Suppressor macrophage (primary cell): ENCODE data around the gene ANO2.

ENCODE experiments used
- DNase-seq, 4 experiments: peaks; one replicate each; pipeline ENCODE4 v3.0.0-alpha.2; 2020 to 2022

The ANO2 gene

GRCh38 chr12:5535541-5535940 lies 409.5 kb downstream of the ANO2 start:
- no peak for DNase-seq

- DNase-seq, result no peak
Observed at GRCh38 chr12:5534426-5535199, 410.4 kb downstream of the ANO2 start.

- no peak for DNase-seq
Observed at GRCh38 chr12:5533368-5533767, 411.7 kb downstream of the ANO2 start.

DNA sequence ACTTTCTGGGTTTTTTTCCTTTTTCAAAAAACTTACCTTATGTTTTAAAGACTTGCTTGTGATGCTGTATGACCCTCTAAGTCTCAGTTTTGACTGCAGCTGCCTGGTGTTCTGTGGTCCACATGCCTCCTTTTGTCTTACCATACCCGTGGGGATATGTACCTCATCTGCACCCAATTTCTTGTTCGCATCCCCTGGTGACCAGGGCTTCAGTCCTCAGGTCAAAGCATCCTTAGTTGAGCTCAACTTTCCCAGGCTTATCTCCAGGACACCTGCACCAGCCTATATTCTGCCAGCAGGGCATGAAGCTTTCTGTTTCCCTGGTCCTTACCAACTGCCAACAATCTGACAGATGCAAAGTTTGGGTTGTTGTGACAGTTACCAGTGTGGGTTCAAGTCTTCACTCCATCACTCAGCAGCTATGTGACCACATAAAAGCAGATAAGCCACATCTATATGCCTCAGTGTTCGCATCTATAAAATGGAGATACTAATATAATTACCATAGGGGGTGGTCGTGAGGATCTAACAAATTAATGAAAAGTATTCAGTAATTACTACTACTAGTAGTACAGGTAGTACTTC lies 419.2 kb downstream of the ANO2 start:
- no peak for DNase-seq

DNA sequence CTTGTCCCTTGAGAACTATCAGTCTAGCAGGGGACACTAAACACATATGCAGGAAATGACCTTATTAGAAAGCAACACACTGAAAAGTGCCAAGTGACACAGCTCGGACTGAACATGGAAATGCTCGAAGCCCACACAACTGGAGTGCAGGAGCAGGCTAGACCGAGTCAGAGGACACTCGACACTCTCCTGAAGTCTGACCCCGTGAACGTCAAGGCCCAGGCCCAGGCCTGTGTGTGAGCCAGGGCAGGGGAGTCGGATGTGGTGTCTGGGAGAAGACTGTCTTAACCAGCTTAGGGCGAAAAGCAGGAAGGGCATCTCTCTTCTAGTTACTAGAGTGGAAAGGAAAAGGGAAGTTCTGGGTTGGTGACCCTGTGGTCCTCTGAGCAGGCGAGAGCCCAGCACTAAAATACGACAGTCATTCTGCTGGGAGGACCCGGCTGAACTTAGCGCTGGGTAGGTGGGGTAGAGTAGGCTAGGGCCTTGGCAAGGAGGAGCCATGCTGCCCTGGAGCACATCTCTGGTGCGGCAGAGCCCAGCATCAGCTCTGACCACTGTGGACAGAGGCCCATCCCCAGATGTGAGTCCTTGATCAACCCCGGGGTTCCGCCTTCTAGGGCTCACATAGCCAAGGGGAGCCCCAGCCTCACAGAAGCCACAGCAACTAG lies 420.2 kb downstream of the ANO2 start:
- no peak for DNase-seq

GRCh38 chr12:5524116-5524768 lies 420.8 kb downstream of the ANO2 start:
- DNase-seq, result no peak

GRCh38 chr12:5523396-5524115 lies 421.5 kb downstream of the ANO2 start:
- DNase-seq, result no peak

- DNase-seq, result no peak
Observed at GRCh38 chr12:5522432-5523335, 422.4 kb downstream of the ANO2 start.

GRCh38 chr12:5521456-5522325 lies 423.4 kb downstream of the ANO2 start:
- DNase-seq, result no peak

DNA sequence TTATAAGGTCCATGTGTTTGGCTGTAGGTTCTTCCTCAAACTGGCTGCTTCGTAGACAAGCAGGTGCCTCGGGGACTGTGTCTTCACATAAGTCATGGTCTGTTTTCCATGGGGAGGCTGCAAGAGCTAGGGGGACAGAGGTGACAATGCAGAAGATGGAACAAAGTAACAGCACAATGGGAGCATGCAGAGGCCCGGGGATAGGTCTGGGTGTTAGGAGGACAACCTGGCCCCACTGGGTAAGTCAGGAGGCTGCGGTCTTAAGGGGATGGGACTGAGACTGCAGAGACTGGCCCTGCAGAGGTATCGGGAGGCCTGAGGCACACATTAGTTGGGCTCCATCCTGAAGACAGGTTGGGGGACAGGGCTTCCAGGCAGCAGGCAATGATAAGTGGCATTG lies 424.2 kb downstream of the ANO2 start:
- no peak for DNase-seq

DNA sequence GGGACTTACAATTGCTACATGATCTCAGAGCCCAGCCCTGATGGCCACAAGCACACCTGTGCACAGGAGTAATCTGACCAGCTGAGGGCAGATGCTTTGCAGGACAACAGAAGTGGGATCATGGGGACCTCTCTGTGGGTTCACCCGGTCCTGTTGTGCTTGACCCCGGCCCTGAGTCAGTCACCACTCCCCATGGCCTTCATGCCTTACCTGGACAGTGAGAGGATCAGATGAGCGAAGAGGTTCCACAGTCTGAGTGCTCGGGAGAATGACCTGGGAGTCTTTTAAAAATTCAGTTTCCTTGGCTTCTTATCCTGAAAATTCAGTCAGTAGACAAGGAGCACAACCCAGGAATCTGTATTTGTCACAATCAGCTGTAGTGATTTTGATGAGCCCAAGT lies 425.0 kb downstream of the ANO2 start:
- no peak for DNase-seq

DNA sequence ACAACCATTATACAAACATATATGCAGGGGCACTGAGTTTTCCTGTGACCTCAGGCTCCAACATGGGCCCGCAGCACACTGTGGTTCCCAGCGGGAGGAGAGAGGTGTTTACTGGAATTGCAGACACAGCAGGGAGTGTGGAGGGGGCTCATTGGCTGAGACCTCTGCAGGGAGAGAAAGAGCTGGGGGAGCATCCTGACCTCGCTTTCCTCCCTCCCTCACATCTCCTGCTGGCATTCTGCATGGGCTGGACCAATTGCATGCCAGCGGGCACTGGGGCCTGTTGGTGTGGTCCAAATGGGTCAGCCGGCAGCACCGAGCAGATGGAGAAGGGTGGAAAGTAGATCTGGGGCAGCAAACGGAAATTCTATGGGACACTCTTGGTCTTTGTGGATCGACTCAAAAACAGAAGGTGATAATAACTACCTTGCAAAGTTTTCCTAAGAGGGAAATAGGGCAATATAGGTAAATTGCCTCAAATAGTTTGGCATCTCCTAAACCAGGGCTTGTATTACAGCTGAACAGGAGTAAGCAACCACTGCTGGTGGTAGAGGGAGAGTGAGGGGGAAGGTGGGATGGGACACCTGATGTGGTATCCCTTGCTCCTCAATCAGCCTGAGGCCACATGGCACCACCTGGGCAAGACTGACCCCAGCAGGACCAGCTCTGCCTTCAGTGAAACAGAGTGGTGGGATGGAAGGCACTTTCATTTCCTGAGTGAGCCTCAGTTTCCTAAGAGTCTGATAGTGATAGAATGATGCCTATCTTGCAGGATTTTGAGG lies 426.3 kb downstream of the ANO2 start:
- no peak for DNase-seq

- no peak for DNase-seq
Observed at GRCh38 chr12:5516371-5517241, 428.5 kb downstream of the ANO2 start.

- DNase-seq, result no peak
Observed at GRCh38 chr12:5515458-5515857, 429.6 kb downstream of the ANO2 start.

GRCh38 chr12:5514545-5514944 lies 430.5 kb downstream of the ANO2 start:
- no peak for DNase-seq

DNA sequence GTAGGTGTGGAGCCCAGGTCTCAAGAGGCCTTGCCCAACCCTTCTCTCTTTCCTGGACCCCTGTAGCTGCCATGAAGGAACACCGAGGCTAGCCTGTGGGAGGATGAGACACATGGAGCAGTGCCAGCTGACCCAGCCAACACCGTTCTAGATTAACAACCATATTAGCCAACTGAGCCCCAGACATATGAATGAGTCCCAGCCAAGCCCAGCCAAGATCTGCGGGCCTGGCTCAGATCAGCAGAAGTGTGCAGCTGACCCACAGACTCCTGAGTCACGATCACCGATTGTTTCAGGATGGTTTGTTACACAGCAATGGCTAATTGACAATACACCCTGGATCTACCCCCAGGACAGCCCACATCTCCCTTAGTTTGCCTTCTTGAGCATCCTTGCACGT lies 431.0 kb downstream of the ANO2 start:
- DNase-seq, result no peak

DNA sequence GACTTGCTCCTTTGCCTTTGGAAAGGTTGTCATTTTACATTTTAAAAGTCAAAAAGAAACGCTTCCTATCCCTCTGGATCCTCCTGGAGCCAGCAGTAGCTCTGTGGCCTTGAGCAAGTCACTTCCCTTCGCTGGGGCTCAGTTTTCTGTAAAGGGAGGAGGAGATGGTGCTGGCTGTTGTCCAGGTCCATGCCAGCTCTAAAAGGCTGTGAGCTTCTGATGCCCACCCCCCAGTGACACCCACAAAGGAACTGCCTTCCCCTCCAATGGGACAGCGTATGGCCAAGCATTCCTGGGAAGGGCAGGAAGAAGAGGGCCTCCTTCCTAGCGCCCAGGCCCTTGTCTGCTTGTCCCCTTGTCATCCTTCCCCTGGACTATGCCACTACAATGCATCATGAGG lies 431.7 kb downstream of the ANO2 start:
- DNase-seq, result no peak
